RWPE1 (cell line): ENCODE measurements around the gene HOATZ.

Experiments used
- CTCF ChIA-PET: fragments of 350-600 bp; sonication (Branson Sonifier 250); formaldehyde crosslinking; extraction: SDS; loops from one replicate; lab custom pipeline; 2021; lab: Yijun Ruan, JAX
- POLR2A ChIA-PET: fragments of 400-600 bp; formaldehyde crosslinking; extraction: SDS; loops from one replicate; lab custom pipeline; 2020; ENCODE audit warnings: antibody characterized with exemption; ENCODE audit not compliant: low non-redundant PET; lab: Yijun Ruan, JAX
- DNase-seq: peaks from one replicate; pipeline ENCODE4 v3.0.0; 2012; ENCODE audit warnings: low spot score
- H3K27ac ChIP-seq: fragments of 450-650 bp; 2 replicates; pipeline ENCODE4 v1.5.1; 2017
- TF ChIP-seq, protein P1 (sequence below): fragments of 450-650 bp; conservative IDR thresholded peaks from 2 replicates; pipeline ENCODE4 v1.5.1; 2017; ENCODE audit warnings: low read depth, mild to moderate bottlenecking

HOATZ gene

DNA sequence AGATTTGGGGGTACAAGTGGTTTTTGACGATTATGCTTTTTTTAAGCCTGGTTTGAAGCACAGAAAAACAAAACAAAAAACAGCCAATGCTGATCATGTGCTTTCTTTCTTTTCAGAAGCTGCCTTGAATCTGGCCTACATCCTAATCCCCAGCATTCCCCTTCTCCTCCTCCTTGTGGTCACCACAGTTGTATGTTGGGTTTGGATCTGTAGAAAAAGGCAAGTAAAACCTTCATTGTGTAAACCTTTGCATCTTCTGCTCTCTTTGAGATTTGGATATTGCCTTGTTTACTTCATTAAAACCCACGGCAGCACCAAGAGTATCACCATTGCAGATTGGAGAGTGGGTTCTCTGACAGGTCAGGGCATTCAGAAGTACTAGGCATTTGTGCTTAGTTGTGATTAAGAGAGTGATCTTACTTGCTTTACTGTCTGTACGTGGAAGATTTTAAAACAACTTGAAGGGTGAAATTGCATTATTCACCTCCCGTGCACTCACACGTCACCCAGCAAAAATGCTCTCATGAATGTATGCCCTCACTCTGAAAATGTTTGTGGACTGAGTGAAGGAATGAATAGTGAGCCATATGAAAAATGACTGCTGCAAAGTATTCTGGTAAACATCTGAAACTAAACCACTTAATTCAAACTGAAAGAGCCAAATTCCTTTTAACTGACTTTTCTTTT is 43.0 kb downstream of the HOATZ start:
- ChIA-PET POLR2A (no interaction called here), CTCF (interaction anchor here (0.6 to 0.8 kb wide), 2 partner anchors 57 to 103 kb away, joined by 3 to 4 read pairs; no protein-coding TSS in a partner anchor)
- TF ChIP-seq, protein P1, sequence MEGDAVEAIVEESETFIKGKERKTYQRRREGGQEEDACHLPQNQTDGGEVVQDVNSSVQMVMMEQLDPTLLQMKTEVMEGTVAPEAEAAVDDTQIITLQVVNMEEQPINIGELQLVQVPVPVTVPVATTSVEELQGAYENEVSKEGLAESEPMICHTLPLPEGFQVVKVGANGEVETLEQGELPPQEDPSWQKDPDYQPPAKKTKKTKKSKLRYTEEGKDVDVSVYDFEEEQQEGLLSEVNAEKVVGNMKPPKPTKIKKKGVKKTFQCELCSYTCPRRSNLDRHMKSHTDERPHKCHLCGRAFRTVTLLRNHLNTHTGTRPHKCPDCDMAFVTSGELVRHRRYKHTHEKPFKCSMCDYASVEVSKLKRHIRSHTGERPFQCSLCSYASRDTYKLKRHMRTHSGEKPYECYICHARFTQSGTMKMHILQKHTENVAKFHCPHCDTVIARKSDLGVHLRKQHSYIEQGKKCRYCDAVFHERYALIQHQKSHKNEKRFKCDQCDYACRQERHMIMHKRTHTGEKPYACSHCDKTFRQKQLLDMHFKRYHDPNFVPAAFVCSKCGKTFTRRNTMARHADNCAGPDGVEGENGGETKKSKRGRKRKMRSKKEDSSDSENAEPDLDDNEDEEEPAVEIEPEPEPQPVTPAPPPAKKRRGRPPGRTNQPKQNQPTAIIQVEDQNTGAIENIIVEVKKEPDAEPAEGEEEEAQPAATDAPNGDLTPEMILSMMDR, result no peak
- H3K27ac ChIP-seq, result no peak overlapping the region
- peak; percentile 65 for DNase-seq

DNA sequence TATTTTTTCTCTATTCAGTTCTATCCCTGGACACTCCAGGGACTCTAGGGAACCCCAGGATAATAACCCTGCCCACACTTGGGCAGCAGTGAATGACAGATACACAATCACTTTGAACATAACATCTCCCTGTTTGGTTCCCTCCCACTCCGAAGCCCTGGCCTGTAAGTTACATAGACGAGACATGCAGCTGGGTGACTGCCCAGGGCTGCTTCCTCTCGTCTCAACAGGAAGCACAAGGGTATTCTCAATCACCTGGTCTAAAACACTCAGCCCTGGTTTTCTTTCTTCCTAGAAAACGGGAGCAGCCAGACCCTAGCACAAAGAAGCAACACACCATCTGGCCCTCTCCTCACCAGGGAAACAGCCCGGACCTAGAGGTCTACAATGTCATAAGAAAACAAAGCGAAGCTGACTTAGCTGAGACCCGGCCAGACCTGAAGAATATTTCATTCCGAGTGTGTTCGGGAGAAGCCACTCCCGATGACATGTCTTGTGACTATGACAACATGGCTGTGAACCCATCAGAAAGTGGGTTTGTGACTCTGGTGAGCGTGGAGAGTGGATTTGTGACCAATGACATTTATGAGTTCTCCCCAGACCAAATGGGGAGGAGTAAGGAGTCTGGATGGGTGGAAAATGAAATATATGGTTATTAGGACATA is 45.4 kb downstream of the HOATZ start:
- POLR2A ChIA-PET, result no interaction called here
- CTCF ChIA-PET, result interaction anchor here (0.7 kb wide), 1 partner anchor 248 kb away, joined by 3 read pairs; no protein-coding TSS in a partner anchor
- no peak for DNase-seq

DNA sequence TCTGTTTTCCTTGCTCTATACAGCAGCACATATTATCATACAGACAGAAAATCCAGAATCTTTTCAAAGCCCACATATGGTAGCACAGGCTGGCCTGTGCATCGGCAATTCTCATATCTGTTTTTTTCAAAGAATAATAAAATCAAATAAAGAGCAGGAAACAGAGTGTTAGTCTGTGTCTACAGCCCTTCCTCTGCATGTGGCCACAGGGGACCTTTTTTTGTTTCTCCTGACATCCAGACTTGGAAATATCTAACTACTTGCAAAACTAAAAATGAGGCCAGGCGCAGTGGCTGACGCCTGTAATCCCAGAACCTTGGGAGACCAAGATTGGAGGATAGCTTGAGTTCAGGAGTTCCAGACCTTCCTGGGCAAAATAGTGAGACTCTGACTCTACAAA is 46.2 kb downstream of the HOATZ start:
- POLR2A ChIA-PET, result no interaction called here
- TF ChIP-seq, protein P1, result no peak
- DNase-seq, result no peak
- CTCF ChIA-PET, result no interaction called here
- H3K27ac ChIP-seq, result no peak overlapping the region

More for the DNA sequence above, 45.4 kb downstream of the HOATZ start:
- no peak overlapping the region for H3K27ac ChIP-seq
- TF ChIP-seq, protein P1, result no peak

DNA sequence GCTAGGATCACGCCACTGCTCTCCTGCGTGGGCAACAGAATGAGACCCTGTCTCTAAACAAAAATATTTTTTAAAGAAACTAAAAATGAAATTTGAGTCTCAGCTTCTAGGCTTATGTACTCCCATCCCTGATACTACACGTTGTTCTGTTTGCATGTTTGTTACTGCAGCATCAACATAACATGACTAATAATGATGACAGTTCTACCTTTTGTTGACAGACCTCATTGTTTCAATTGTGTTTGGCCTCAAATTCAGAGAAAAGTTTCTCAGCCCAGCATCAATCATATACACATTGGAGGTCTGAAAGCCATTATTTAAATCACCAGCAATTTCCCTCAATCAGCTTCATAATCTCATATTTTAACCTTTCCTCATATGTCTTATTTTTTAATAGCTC is 46.7 kb downstream of the HOATZ start:
- ChIA-PET CTCF (interaction anchor here (0.6 to 0.9 kb wide), 2 partner anchors 220 to 268 kb away, joined by 3 to 6 read pairs; no protein-coding TSS in a partner anchor), POLR2A (no interaction called here)
- no peak for DNase-seq
- no peak overlapping the region for H3K27ac ChIP-seq
- TF ChIP-seq, protein P1, result no peak

DNA sequence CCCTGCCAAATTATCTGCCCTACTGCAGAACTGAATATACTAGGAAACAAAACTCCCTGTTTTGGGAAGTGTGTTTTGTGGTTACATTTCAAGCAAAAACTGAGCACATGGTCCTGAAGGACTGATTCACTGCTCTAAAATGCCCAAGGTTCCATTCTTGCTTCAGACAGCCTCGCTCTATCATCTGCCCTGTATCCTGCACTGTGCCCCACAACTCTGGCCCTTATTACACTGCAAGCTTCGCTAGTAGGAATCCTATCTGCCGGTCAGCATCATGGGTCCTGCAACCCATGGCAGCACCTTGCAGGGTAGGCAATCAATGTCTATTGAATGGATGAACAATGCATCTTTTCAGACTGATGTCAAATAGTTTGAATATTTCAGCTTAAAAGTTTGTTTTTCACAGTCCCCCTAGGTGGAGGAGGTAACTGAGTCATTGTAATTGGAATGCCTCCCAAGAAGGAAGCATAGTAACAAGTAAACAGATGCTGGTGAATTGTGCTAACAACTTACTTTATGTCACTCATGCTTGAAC is 47.3 kb downstream of the HOATZ start:
- POLR2A ChIA-PET, result no interaction called here
- CTCF ChIA-PET, result interaction anchor here (0.6 to 0.9 kb wide), 2 partner anchors 220 to 267 kb away, joined by 3 to 6 read pairs; no protein-coding TSS in a partner anchor

More for the DNA sequence above, 47.3 kb downstream of the HOATZ start:
- peak; percentile 57 for DNase-seq
- H3K27ac ChIP-seq, result no peak overlapping the region
- TF ChIP-seq, protein P1, result no peak
